ENCODE measurements around the gene TBX3.

Gene TBX3

DNA sequence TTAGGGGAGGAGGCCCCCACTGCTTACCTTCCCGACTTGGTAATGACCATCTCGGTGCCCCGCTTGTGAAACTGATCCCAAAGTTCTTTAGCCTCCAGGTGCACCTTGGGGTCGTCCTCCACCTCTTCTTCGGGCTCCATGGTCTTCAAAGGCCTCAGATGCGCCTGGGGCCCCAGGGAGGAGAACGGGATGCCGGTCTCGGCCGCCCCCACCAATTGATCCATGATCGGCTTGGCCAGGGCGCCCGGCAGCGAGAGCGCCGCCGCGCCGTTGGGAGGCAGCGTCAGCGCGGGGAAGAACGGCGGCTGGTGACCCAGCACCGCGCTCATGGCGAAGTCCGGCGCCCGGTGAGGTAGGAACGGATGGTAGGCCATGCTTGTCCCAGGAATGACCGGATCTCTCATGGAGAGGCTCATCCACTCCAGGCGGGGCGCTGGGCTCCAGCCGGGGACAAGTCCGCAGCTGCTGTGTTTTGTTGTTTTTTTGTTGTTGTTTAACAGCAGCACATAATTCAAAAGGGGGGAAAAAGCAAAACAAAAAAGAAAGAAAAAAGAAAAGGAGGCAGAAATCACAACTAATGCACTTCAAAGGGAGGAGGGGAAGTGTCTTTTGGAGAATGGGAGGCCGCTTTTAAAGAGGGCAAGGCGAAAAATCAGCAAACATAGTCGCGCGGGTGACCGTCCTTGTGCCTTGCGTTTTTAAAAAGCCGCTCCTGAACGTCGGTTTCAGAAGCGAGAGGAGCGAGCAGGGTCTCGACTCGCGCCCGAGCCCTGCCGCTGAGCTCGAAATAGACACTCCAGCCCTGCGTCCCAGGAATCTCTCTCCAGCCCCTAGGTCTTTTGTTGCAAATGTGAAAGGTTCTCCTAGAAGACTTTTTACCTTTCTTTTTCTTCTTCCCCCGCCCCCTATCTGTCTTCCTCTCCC, 928 bp downstream of the TBX3 start:
- no peak for DNase-seq (ENCODE audit: low read depth)

DNA sequence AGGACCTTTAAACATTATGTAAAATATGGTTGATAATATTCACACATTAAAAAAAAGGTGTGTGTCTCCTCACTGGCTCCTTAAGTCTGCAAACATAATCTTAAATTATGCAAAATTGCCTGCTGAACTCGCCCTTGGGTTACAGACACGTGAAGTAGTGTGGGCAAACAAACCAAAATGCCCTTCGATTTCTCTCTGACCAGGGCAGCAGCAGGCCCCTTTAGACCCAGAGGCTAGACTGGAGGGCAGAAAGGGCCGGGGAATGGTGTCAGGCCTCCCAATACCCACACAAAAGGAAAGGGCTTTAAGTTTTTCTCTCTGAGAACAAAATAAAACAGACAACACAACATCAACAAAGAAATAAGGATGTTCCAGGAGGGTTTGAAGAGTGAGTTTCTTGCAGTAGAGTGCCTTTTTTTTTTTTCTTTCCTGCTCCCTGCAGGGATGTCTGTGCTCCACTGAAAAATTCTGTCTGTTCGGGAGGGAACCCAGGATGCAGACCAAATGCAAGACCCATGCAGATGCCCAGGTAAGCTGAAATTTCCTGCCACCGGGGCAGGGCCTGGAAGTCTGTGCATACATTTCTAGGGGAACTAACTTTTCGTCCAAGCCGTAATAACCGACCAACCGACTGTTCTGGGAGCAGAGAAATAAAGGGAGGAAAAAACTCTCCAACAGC, 1.7 kb downstream of the TBX3 start:
- no peak for DNase-seq (ENCODE audit: low read depth)

DNA sequence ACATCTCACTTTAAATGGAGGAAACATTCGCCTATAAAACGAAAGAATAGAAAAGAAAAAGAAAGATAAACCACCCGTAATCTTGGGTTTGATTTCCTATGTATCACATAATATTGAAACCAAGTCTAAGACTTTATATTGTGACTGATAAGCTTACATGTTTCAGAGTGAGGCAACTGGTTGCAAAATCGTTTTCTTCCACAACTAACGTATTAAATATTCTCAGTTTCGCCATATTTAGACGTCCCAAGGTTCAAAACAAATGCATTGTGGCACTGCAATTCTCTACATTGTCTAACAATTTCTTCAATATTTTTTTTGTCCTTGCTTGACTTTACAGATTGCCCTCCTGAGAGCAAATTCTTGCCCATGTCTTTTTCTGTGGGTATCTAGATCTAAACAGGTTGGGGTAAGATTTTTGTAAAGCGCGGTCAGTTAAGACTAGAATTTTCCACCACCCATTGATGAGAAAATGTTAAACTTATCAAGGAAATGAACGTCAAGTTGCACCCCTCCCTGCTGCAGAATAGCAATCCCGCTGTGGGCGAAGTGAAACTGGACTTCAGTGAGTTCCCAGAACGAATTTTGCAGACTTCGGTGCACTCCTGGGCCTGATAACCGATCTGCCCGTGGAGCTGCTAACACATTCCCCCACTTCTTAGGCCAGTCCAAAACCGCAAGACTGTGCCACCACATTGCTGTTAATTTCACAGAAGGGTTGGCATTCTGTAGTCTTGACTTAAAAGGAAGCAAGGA, 2.7 kb downstream of the TBX3 start:
- no peak for DNase-seq (ENCODE audit: low read depth)

DNA sequence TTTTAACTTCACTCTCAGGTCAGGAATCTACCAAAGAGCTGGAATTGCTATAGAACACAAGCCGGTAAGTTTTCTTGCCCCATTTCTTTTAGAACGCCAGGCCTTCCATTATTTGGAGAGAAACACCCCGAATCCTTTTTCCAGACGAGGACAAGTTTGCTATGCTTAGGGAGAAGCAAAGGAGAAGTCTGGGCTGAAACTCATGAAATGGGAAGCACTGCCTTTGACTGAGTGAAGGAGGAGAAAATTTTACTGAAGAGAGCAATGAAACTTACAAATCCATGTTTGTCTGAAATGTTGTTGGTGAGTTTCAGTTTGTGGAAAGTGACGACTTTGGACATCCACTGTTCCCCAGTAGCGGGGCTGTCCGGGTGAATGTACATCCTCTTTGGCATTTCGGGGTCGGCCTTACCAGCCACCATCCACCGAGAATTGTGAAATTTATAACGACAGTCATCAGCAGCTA, 3.3 kb downstream of the TBX3 start:
- no peak for DNase-seq (ENCODE audit: low read depth)

DNA sequence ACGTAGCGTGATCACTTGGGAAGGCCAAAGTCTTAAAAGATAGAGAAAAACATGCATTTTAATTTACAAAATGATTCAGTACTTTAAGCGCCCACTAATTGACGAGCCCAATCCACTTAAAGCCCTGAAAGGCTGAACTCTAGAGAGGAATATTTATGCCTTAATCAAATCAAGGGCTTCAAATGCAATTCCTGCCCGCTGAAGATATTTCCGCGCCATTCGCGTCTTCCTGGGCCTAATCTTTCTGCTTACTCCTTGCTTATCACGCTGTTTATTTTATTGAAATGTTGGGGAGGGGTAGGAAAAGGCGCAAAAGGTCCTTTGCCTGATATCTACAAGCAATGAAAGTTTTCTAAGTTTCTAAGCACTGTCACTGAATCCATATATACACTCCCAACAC, 4.0 kb downstream of the TBX3 start:
- no peak for DNase-seq (ENCODE audit: low read depth)

DNA sequence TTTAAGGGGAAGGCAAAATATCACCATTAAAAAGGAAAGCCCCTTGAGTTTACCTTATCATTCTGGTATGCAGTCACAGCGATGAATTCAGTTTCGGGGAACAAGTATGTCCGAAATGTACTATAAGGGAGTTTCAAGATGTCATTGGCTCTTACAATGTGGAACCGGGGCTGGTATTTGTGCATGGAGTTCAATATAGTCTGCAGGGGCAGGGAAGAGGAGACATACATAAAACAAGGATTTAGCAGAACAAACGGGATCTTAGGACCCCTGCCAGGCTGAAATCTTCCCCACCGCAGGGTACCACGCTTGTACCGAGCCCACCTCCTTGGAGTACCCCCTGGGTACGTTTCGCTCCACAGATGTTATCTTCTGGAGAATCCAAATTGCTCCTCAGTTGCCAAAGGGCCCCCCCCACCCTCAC, 4.5 kb downstream of the TBX3 start:
- no peak for DNase-seq (ENCODE audit: low read depth)

DNA sequence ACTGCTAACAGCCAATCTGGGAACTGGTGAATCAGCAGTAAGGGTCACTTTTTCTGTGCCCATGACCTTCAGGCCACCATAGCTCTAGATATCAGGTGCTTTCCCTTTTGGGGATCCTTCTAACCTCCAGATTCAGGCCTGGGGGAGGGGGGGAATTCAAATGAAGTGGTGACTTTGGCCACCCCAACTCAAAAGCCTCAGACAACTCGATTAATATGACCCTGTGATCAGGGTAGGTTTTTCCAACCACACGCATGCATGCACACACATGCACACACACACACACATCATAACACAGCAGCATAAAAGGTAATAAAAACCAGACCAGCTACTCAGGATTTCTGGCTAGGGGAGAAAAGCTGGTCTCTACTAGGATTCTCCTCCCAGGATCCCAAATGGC, 5.3 kb downstream of the TBX3 start:
- no peak for DNase-seq (ENCODE audit: low read depth)

DNA sequence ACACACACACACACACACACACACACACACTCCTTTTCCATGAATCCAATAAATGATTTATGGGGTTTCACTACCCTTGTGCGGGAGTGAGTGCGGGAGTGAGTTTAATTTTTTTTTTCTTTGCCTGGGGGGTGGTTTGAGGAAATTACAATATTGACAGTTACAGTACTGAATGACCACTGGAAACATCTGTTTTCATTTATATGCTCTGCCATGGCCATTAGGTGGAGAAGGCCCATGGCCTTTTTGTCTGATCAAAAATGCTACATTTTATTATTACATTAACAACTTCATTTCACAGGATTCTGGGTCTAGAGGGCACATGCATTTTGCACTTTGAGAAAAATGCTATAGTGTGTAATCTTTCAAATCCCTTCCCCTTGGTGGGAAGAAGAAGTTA, 5.9 kb downstream of the TBX3 start:
- DNase-seq (ENCODE audit: low read depth), result no peak

DNA sequence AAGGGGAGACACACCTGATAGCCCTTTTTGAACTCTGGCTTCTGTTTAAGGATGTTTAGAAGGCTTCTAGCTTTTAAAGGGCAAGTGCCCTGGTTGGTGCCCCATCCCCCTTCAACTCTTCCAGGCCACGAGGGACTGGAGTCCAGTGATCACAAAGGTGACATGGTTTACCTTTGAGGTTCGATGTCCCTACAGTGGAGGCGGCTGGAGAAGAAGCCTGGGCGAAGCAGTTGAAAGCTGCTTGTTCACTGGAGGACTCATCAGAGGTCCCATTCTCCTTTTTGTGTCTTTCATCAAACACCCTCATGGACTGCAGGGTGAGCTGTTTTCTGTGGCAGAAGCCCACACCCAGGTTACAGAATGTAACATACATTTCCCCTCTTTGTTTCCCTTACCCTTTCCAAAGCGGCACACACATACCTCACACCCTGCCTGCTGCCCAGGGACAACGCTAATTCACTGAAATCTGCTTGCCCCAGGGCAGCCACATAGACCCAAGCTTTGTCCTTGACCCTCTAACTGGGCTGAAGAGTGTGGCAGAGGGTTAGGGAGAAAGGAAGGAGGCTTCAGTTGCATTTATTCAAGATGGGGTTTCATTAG, 7.7 kb downstream of the TBX3 start:
- DNase-seq (ENCODE audit: low read depth), result no peak

DNA sequence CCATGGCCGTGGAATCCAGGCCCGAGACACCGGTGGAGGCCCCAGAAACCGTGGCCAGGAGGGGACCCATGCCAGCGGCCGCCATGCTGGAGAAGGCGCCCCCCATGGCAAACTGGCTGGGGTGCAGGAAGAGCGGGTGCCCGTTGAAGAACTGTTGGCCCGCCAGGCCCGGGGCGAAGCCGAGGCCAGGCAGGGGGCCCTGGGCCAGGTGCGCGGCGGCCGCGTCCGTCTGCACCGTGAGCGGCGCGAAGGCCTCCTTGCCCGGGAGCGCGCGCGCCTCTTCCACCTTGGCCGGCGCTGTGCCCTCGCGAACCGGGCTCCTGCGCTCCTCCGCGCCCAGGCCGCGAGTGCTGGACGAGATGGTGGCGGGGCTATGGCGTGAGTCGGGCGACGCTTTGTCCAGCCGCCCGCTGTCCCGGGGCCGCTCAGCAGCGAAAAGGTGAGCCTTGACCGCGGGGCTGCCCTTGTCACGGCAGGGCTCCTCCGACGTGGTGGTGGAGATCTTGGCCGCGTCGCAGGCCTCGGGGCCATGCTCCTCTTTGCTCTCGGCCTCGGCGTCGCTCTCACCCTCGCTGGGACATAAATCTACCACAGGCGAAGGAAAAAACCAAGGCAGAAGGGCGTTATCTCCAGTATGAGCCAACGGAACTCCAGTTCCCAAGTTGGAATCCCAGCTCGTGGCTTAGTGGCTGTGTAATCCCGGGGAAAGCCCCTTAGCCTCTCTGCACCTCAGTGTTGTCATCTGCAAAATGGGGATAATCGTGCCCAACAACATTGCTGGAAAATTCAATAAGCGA, 9.5 kb downstream of the TBX3 start:
- no peak for DNase-seq (ENCODE audit: low read depth)

DNA sequence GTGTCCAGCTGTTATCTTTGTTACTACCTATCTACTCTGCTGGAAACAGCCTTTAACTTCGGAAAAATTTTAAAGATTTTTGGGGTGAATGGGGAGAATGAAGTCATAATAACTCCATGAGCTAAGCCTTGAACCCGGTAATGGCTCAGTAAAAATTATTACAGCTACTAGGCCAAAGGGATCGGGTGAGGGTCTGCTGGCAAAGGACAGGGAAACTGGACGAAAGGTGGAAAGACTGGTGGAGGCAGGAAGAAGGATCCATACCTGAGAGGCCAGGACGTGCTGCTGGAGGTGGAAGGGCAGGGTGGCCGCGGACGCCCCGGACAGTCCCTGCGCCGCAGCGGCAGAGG, 10.1 kb downstream of the TBX3 start:
- DNase-seq (ENCODE audit: low read depth), result no peak

DNA sequence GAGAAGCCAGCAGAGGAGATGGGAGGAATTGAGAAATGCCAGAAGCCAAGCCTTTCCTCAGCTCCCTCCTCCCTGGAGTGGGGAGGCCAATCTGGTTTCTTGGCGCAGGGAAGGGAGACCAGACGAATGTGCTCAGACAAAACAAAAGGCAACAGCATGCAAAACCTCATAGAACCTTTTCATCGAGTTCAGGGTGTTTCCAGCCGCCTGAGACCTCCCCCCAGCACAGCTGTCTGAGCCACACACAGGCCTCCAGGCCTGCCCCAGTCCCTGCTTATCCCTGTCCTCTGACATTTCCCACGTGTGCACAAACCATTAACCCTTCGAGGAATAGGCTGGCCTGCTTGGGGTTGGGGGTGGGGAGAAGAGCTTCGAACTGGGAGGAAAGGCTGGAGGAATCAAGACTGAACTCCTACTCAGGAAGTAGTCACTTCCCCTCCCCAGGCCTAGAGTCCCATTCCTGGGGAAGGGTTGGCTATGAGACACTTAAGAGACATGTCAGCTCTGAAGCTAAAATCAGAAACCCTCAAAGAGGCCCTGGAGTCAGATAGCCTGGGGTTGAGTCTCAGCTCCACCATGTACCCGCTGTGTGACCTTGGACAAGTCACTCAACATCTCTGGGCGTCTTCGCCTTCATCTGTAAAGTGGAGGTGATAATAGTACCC, 10.7 kb downstream of the TBX3 start:
- no peak for DNase-seq (ENCODE audit: low read depth)

DNA sequence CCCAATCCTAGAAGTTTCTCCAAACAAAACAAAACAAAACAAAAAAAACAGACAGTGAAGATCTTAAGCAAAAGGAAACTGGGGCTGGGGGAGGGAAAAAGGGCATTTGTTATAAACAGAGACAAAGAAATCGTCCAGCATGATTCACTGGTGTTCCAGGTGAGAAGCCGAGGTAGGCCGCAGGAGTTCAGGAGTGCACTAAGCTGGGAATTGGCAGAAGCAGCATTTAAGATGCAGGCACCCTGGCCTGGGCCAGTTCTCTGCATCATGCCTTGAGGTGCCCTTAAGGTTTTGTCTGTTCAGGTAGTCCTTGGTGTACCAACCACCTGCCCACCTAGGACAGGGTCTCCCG, 11.2 kb downstream of the TBX3 start:
- no peak for DNase-seq (ENCODE audit: low read depth)

DNA sequence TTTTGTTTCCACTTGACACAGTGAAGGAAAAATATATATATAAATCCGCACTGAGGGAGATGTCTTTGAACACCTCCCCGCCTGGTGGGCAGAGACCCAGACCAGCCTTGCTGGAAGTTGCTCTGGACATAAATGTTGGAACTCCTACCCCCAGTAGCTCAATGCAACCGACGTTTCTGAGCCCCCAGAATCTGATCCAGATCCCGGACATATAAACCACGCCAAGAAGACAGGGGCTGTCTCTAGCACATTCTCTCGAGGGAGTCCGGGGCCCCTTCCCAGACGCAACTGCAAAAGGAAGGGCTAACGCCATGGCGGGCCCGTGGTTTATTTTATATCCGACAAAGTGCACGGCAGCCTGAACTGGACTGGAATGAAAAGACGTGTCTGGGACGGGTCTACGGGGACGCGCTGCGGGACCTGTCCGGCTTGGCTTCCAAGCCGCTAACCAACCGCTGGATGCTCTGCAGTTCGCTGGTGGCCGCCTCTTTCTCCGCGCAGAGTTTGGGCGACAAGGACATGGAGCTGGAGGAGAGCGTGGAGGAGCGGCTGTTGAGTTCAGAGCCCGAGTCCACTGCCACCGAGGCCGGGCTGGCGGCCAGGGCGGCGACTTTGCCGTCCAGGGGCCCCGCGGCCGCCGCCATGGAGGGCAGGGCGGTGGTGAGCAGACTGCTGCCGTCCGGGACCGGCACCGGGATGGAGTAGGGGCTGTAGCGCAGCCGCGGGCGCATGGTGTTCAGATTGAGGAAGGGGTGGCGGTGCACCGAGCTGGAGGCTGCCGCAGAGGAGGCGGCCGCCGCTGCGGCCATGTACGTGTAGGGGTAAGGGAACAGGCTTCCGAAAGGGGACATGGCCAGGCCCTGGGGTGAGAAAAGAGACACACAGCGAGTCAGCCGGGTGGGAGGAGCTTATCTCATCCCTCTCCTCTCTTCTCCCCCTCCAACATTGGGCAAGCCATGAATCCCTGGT, 12.2 kb downstream of the TBX3 start:
- DNase-seq (ENCODE audit: low read depth), result no peak

DNA sequence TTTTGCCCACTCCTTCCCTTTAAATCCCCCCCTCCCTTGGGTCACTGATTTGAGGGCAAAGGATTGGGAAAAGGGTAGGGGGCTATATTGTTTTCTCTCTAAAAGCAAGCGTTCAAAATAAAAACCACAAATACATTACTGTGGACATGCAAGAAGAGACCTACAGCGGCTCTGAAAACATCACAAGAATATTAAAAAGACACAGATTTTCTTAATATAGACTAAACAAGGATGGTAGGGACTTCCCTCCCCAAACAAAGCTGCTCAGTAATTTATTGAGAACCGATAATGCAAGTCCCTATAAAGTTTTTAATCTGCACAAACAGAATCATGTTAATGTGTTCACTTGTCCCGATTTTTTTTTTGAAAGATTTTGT, 12.9 kb downstream of the TBX3 start:
- no peak for DNase-seq (ENCODE audit: low read depth)

DNA sequence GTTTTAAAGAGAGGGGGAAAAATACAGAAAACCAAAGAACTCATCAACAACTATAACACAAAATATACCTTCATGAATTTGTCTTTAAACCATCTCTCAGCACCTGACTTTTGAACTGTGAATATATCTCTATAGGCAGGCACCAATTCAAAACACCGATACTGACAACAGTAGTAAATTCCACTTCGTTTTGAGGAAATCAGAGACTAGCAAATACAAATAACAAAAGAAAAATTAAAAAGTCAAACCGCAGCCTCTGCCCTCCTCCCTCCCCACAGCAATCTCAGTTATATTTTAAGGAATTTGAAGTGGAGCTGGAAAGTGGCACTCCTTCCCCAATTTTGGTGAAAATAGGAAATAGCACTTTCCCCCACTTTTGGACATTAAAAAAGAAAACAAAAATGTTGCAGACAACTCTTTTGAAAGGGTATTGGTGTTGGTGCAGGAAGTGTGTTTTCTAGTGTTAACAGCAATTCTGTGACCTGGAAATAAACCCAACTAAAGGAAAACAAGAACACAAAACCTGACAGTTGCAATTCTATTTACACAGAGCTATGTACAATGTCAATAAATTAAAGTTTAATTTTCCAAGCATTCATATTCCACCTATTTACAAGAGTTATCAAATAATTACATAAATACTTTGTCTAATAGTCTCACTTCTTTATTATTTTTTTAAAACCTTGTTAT, 13.5 kb downstream of the TBX3 start:
- DNase-seq (ENCODE audit: low read depth), result no peak

DNA sequence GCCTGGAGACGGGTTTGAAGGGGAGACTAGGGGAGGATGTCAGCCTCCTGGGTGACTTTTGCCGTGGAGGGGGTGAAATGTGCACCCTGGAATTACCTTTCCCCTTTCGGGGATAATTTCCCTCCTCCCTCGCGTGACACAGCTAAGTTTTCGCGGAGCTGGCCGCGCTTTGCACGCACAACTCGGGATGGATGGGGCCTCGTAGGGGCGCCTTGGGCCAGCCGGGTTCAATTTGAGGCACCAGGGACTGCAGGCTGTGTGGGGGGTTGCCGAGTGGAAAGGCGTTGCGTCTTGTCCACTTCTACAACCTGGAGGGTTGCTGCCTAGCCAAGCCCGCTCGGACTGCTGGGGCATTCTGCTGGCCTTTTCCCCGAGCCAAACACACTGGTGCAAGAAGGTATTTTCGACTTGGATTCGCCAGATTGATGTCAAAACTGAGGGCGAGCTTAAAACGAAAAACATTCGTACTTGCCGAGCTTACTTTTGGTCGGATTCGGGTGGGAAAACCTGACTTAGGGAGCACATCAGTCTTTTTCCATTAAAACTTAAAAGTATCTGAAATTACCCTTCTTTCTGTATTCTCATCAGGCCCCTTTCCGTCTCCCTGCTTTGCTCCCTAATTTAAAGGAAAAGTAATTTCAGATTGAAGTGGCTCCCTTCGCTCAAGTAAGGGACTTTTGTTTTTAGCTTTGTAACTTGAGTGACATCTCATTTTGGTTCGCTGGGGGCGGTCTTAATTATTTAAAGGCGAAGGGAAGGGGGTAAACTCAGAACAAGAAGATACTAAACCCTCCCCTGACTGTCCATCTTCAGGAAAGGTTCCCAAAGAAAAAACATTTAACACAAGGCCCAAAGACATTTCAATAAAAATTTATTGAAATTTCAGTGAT, 14.3 kb downstream of the TBX3 start:
- DNase-seq (ENCODE audit: low read depth), result no peak

DNA sequence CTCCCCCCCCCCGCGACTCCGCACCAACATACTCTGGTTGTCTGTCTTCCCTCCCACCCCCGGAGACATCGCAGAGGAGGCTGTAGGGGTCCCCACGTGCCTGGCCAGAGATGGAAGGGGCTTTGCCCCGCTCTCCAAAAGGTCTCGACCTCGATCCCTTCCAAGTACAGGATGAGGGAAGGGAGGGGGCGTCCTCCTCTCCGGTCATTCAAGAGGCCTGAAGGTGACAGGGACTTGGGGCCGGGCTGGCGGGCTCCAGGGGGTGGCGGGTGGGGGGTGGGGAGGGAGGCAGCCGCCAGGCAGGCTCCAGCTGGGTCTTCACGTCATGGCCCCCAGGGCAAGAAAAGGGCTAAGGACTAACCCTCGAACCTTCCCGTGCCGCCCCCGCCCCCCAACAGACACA, 15.1 kb downstream of the TBX3 start:
- no peak for DNase-seq (ENCODE audit: low read depth)

Data from activated T-cell treated with anti-CD3 and anti-CD28 coated beads for 1 hour (primary cell).